Measurements from ENCODE around the gene OBSL1.

- TF ChIP-seq EZH2 (IDR thresholded peaks at IDR 0.05; ENCODE audit: insufficient read depth, poor library complexity, severe bottlenecking) (no peak), EZH2phosphoT487 (IDR thresholded peaks at IDR 0.05; ENCODE audit: insufficient read depth, low read depth) (no peak)
These were observed 40.0 kb upstream of the OBSL1 start for GRCh38 chr2:219611306-219611705.

Measured in GM23248 (cell line).